Measurements from ENCODE around the gene TMX4.

TMX4 gene

GRCh38 chr20:8060977-8061376 is 41.4 kb upstream of the TMX4 start:
- TF ChIP-seq, protein P1, sequence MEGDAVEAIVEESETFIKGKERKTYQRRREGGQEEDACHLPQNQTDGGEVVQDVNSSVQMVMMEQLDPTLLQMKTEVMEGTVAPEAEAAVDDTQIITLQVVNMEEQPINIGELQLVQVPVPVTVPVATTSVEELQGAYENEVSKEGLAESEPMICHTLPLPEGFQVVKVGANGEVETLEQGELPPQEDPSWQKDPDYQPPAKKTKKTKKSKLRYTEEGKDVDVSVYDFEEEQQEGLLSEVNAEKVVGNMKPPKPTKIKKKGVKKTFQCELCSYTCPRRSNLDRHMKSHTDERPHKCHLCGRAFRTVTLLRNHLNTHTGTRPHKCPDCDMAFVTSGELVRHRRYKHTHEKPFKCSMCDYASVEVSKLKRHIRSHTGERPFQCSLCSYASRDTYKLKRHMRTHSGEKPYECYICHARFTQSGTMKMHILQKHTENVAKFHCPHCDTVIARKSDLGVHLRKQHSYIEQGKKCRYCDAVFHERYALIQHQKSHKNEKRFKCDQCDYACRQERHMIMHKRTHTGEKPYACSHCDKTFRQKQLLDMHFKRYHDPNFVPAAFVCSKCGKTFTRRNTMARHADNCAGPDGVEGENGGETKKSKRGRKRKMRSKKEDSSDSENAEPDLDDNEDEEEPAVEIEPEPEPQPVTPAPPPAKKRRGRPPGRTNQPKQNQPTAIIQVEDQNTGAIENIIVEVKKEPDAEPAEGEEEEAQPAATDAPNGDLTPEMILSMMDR (IDR thresholded peaks at IDR 0.05; ENCODE audit: control extremely low read depth, extremely low read depth, low read depth, missing control alignments), result no peak
- ChIA-PET POLR2A (no interaction called here), CTCF (no interaction called here)
- DNase-seq (ENCODE audit: extremely low spot score), result no peak

GRCh38 chr20:8057871-8058270 is 38.3 kb upstream of the TMX4 start:
- TF ChIP-seq, protein P1 (IDR thresholded peaks at IDR 0.05; ENCODE audit: control extremely low read depth, extremely low read depth, low read depth, missing control alignments), result no peak
- CTCF ChIA-PET, result interaction anchor here (1.2 to 1.4 kb wide), 4 partner anchors 9 to 14 kb away, joined by 3 to 8 read pairs (median 4); no protein-coding TSS in a partner anchor
- POLR2A ChIA-PET, result no interaction called here
- no peak for DNase-seq (ENCODE audit: extremely low spot score)

- TF ChIP-seq, protein P1 (IDR thresholded peaks at IDR 0.05; ENCODE audit: control extremely low read depth, extremely low read depth, low read depth, missing control alignments), result no peak
- CTCF ChIA-PET, result interaction anchor here (0.9 to 4.8 kb wide), 3 partner anchors 9 to 667 kb away, joined by 3 to 22 read pairs (median 4); no protein-coding TSS in a partner anchor
- DNase-seq (ENCODE audit: extremely low spot score), result no peak
- POLR2A ChIA-PET, result no interaction called here
These were observed 35.5 kb upstream of the TMX4 start for GRCh38 chr20:8055096-8055495.

DNA sequence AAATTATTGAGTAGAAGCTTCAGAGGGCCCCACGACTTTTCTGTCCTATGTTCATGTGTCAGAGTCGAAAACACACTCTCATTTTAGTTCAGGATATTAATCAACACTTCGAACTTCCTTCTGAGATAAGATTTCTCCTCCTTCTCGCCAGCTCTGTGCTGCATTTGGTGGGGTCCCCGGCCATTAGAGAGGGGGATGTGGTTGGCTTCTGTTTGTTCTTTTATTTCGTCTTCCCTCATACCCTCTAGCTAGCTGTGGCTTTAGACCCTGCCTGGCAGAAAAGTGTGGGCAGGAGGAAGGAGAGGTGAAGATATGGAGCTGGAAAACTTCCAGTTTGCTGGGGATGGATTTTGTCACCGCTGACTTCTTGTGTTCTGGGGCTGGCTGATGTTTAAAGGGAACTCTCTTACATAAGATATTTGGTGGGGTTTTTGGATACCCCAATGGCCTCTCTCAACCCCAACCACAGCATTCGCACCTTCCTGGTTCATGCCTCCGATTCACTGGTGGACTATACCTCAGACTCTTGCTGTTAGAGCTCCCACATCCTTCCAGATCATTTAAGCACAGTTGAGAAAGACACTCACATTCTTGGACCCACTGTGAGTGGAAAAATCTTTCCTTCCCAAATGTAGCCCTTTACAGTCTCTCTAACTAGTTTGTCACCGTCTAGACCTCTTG is 30.7 kb upstream of the TMX4 start:
- ChIA-PET POLR2A (no interaction called here), CTCF (interaction anchor here (2.6 kb wide), 1 partner anchor 672 kb away, joined by 14 read pairs; no protein-coding TSS in a partner anchor)
- DNase-seq (ENCODE audit: extremely low spot score), result no peak
- TF ChIP-seq, protein P1 (IDR thresholded peaks at IDR 0.05; ENCODE audit: control extremely low read depth, extremely low read depth, low read depth, missing control alignments), result no peak

DNA sequence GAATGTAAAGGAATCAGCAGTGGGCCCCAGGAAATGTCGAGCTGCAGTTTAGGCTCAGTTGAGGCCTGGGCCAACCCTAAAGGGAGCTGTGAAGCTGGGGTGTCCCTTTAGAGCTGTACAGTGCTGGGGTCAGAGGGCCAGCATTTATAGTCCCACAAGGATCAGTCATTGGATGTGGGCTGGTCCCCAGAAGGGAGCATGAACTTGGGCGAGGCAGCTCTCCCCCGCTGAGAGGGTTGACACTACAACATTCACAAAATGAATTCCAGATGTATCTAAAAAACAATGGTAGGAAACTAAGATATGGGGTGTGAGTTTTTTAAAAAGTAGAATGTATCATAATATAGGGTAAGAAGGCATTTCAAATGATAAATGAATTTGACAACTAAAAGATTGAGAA is 29.7 kb upstream of the TMX4 start:
- DNase-seq (ENCODE audit: extremely low spot score), result no peak
- TF ChIP-seq, protein P1 (IDR thresholded peaks at IDR 0.05; ENCODE audit: control extremely low read depth, extremely low read depth, low read depth, missing control alignments), result no peak
- ChIA-PET CTCF (interaction anchor here (1.0 to 2.6 kb wide), 2 partner anchors 9 to 673 kb away, joined by 3 to 14 read pairs; no protein-coding TSS in a partner anchor), POLR2A (no interaction called here)

DNA sequence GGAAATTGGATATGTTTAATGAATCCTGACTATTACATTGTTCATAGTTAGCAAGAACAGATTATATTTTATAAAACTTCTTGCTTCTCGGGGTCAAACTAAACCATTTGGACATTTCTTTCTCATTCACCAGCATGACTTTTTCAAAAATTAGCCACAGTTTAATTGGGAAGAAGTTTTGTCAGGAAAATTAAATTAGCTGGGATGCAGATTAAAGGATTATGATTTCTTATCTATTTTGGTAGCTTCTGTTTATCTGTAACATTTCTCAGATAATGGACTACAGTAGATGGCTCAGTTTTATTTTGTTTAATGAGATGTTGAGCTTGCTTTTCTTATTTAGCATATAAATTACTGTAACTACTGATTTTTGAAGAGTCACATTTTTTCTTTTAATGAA is 26.4 kb upstream of the TMX4 start:
- POLR2A ChIA-PET, result no interaction called here
- CTCF ChIA-PET, result interaction anchor here (1.1 to 6.1 kb wide), 6 partner anchors 9 to 714 kb away, joined by 3 to 129 read pairs (median 4); no protein-coding TSS in a partner anchor

More for the DNA sequence above, 26.4 kb upstream of the TMX4 start:
- TF ChIP-seq, protein P1 (IDR thresholded peaks at IDR 0.05; ENCODE audit: control extremely low read depth, extremely low read depth, low read depth, missing control alignments), result no peak
- DNase-seq (ENCODE audit: extremely low spot score), result no peak
